Nephron (organoid): ENCODE data around the gene SPIRE2.

Experiments used
- H3K27ac Mint-ChIP-seq, 3 experiments: 2 replicates each; pipeline ENCODE4 v1.8.0; 2020; ENCODE audit warnings: mixed read lengths in 3 of 3, mild to moderate bottlenecking in 2 of 3, moderate library complexity in 1 of 3
- H3K27me3 Mint-ChIP-seq: 2 replicates; pipeline ENCODE4 v1.8.0; 2021; ENCODE audit warnings: low read depth, mild to moderate bottlenecking, moderate library complexity, mixed read lengths
- H3K36me3 Mint-ChIP-seq: 2 replicates; pipeline ENCODE4 v1.8.0; 2020; ENCODE audit warnings: low read depth, mixed read lengths
- H3K4me1 Mint-ChIP-seq: 2 replicates; pipeline ENCODE4 v1.8.0; 2020; ENCODE audit warnings: mixed read lengths
- H3K4me3 Mint-ChIP-seq, 3 experiments: 2 replicates each; pipeline ENCODE4 v1.8.0; 2020; ENCODE audit warnings: mild to moderate bottlenecking in 3 of 3, mixed read lengths in 3 of 3, moderate library complexity in 2 of 3
- H3K9me3 Mint-ChIP-seq: 2 replicates; pipeline ENCODE4 v1.8.0; 2020; ENCODE audit warnings: mixed read lengths
- TF ChIP-seq, protein P1 (sequence below), 3 experiments: fragments of 200-600 bp; sonication (generic); IDR thresholded peaks; one replicate each; pipeline ENCODE4 v1.5.0; 2021; ENCODE audit warnings: antibody characterized with exemption in 3 of 3; ENCODE audit not compliant: unreplicated experiment in 3 of 3

Gene SPIRE2

DNA sequence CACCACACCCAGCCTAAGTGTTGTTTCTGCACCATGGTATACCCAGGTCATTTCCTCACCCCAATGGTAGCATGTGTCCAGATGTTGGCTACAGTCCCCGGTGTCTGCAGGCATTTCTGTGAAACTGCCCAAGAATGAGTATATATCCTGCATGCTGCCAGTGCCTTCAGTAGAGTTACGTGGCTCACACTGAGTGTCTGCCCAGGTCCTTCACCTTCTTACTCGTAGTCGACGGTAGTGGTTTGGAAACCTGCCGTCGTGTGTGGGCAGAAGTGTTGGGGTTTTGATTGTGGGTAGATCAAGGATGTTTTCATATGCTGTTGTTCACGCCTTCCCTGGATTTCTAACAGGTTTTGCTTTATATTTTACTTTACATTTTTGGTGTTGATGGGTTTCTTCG lies 61.9 kb downstream of the SPIRE2 start:
- Mint-ChIP-seq H3K36me3 (peaks cover 47% of the 10 kb centered on the region), H3K9me3 (no peaks in the 10 kb centered on the region), H3K27me3 (no peaks in the 10 kb centered on the region), H3K27ac (no peak overlapping the region), H3K4me3 (no peak overlapping the region), H3K4me1 (no peaks in the 10 kb centered on the region)
- TF ChIP-seq, protein P1, sequence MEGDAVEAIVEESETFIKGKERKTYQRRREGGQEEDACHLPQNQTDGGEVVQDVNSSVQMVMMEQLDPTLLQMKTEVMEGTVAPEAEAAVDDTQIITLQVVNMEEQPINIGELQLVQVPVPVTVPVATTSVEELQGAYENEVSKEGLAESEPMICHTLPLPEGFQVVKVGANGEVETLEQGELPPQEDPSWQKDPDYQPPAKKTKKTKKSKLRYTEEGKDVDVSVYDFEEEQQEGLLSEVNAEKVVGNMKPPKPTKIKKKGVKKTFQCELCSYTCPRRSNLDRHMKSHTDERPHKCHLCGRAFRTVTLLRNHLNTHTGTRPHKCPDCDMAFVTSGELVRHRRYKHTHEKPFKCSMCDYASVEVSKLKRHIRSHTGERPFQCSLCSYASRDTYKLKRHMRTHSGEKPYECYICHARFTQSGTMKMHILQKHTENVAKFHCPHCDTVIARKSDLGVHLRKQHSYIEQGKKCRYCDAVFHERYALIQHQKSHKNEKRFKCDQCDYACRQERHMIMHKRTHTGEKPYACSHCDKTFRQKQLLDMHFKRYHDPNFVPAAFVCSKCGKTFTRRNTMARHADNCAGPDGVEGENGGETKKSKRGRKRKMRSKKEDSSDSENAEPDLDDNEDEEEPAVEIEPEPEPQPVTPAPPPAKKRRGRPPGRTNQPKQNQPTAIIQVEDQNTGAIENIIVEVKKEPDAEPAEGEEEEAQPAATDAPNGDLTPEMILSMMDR (IDR thresholded peaks at IDR 0.05; ENCODE audit: unreplicated experiment in 3 of 3) = no peak

DNA sequence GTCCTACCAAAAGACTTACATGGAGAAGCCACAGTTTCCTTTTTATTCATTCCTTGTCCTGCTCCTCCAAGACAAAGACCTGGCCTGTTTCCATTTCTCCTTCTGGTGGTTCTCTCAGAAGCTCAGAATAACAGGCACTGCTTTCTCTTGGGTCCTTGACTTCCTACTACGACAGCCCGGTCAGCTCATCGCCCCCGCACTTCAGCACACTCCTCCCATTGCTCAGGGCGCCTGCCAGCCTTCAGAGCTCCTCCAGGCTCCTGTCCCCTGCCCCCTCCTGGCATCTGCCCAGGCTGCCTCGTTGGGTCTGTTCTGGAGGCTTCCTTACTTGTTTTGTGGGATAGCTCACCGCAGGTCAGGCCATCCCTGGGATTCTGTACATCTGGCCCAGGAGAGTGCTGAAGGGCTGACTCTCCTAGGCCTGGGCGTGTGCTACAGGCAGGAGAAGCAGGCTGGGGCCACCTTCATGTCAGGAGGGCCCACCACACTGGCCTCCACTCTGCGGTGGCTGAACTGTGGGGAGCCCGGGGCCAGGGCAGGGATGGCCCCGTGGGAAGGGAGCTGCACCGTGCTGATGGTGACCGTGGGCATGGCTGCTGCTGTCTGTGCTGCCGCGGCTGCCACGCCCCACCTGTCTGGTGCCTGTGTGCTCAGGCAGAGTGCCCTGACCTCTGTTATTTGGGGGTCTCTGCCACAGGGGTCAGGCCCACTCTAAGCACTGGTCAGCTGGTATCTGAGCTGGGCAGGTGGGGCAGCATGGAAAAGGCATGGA lies 62.8 kb downstream of the SPIRE2 start:
- Mint-ChIP-seq H3K27ac (no peak overlapping the region), H3K9me3 (no peaks in the 10 kb centered on the region), H3K27me3 (no peaks in the 10 kb centered on the region), H3K4me3 (no peak overlapping the region), H3K4me1 (no peaks in the 10 kb centered on the region), H3K36me3 (peaks cover 48% of the 10 kb centered on the region)
- TF ChIP-seq, protein P1 (IDR thresholded peaks at IDR 0.05; ENCODE audit: unreplicated experiment in 3 of 3) = no peak

DNA sequence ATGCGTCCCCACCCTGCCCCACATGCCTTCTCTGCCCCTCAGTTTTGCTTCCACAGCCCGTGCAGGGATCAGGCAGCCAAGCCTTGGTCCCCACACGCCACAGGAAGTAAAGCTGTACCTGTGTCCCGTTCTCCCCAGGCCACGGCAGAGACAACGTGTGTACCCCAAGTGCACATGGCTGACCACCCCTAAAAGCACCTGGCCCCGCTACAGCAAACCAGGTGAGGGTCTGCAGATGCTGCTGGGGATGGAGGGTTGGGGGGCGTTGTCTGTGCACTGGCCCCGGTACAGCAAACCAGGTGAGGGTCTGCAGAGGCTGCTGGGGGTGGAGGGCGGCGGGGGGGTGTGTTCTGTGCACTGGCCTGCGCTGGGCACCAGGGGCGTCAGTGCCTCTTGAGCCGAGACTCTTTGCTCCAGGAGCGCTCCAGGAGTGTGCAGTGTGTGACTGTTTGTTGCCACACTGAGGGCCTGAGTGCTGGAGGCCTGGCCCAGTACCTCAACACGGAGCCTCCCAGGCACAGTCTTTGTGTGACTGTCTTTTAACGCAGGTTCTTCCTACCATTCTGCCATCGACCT lies 63.9 kb downstream of the SPIRE2 start:
- Mint-ChIP-seq H3K4me1 (no peaks in the 10 kb centered on the region), H3K36me3 (peaks cover 49% of the 10 kb centered on the region), H3K4me3 (no peak overlapping the region), H3K27ac (no peak overlapping the region), H3K27me3 (no peaks in the 10 kb centered on the region), H3K9me3 (no peaks in the 10 kb centered on the region)
- TF ChIP-seq, protein P1 (IDR thresholded peaks at IDR 0.05; ENCODE audit: unreplicated experiment in 3 of 3) = no peak

DNA sequence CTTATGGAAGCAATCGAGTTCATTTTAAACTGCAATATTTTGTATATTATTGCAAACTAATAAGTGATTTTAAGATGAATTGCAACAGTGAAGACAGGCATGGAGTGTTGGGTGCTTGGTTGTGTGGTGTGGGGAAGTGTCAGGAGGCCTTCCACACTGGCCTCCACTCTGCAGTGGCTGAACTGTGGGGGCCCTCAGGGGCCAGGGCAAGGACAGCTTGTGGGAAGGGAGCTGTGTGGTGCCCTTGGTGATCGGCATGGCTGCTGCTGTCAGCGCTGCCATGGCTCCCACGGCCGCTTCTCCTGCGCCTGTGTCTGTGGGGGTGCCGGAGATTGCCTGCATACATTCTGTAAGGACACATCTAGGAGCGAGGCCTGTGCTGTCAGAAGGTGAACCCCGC lies 64.4 kb downstream of the SPIRE2 start:
- Mint-ChIP-seq H3K27me3 (no peaks in the 10 kb centered on the region), H3K27ac (no peak overlapping the region), H3K4me1 (no peaks in the 10 kb centered on the region), H3K9me3 (no peaks in the 10 kb centered on the region), H3K4me3 (no peak overlapping the region), H3K36me3 (peaks cover 49% of the 10 kb centered on the region)
- TF ChIP-seq, protein P1 (IDR thresholded peaks at IDR 0.05; ENCODE audit: unreplicated experiment in 3 of 3) = no peak

DNA sequence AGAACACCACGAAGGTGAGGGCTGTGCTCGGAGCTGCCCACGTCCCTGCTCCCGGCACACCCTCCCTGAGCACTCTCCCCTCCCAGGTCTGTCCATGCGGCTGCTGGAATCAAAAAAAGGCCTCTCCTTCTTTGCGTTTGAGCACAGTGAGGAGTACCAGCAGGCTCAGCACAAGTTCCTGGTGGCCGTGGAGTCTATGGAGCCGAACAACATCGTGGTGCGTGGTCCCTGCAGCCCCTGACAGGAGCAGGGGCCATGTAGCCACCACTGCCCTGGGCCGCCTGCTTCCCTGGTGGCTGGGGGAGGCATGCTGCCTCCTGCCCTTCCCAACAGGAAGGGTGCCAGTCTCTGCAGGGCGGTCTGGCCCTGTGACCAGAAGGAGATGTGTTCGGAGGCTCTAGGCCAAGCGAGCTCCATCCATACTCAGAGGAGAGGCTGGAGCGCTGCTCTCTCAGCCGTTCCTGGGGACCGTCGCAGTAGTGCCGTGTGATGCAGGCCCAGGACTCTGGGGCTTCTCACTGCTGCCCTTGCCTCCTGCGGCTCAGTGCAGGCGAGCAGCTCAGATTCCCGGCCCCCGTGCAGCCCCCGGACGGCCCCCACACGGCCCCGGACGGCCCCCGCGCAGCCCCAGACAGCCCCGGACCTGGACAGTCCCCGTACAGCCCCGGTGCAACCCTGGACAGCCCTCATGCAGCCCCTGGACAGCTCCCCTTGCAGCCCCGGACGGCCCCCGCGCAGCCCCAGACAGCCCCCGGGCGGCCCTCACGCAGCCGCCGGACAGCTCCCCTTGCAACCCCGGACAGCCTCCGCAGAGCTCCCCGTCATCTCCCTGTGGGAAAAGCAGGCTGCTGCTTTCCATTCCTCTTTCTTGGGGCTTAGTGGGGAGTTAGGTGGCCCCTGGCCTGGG lies 65.6 kb downstream of the SPIRE2 start:
- Mint-ChIP-seq H3K9me3 (no peaks in the 10 kb centered on the region), H3K4me3 (no peak overlapping the region), H3K27ac (no peak overlapping the region), H3K27me3 (peaks cover under 1% of the 10 kb centered on the region), H3K4me1 (no peaks in the 10 kb centered on the region), H3K36me3 (peaks cover 49% of the 10 kb centered on the region)
- TF ChIP-seq, protein P1 (IDR thresholded peaks at IDR 0.05; ENCODE audit: unreplicated experiment in 3 of 3) = no peak
